Mesothelial cell of epicardium (in vitro differentiated cells): ENCODE results near the gene FANCL. TPM values are rescaled to one million over a fixed set of nuclear protein-coding genes. Genes with fewer than 3 reads are reported as not detected.
"Not testable (repeated sequence)": the region's sequence is repeated elsewhere in the genome, so short reads cannot be mapped to it uniquely, and the experiment has no call there.

Source experiments
- DNase-seq, 2 experiments: peaks; one replicate each; pipeline ENCODE4 v3.0.0; 2021; ENCODE audit warnings: low spot score in 2 of 2; ENCODE audit not compliant: unreplicated experiment in 2 of 2
- H3K27ac Mint-ChIP-seq: 2 replicates; pipeline ENCODE4 v1.8.0; 2021; ENCODE audit warnings: mixed read lengths
- H3K27me3 Mint-ChIP-seq: 2 replicates; pipeline ENCODE4 v1.8.0; 2021; ENCODE audit warnings: low read depth, mixed read lengths
- H3K36me3 Mint-ChIP-seq: 2 replicates; pipeline ENCODE4 v1.8.0; 2021; ENCODE audit warnings: mixed read lengths
- H3K4me1 Mint-ChIP-seq: 2 replicates; pipeline ENCODE4 v1.8.0; 2021; ENCODE audit warnings: mixed read lengths
- H3K4me3 Mint-ChIP-seq: 2 replicates; pipeline ENCODE4 v1.8.0; 2021; ENCODE audit warnings: mild to moderate bottlenecking, moderate library complexity, mixed read lengths
- H3K9me3 Mint-ChIP-seq: 2 replicates; pipeline ENCODE4 v1.8.0; 2021; ENCODE audit warnings: mixed read lengths
- CTCF ChIP-seq: fragments of 200-600 bp; sonication (generic); IDR thresholded peaks from one replicate; pipeline ENCODE4 v1.5.0; 2021; ENCODE audit warnings: antibody characterized with exemption; ENCODE audit not compliant: unreplicated experiment
- total RNA-seq: library from RNA; stranded (reverse); gene quantifications from 3 replicates; pipeline ENCODE4 v1.2.1, GENCODE V29; 2021

Gene FANCL
- total RNA-seq, 1 donor from 2014 or later, result 39.6 TPM

DNA sequence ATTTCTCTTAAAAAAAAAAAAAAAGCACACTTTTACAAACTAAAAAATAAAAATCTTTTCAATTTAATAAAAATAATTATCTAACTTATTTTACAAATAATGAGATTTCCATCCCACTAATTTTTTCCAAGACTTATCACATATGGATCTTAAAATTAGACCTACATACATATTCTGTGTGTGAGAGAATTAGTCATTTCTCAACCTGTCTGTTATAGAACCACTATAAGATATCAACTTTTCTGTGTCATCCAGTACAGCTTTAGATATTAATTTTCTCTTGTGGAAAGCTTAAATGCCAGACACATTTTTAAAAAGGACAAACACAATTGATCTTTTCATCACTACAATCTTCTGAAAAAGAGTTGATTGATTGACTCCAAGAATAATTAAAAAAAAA lies 38.1 kb downstream of the FANCL start:
- DNase-seq, result no peak
- TF ChIP-seq CTCF, result no peak
- peaks cover 10% of the 10 kb centered on the region for H3K4me1 Mint-ChIP-seq
- peaks cover 3% of the 10 kb centered on the region for H3K36me3 Mint-ChIP-seq
- no peaks in the 10 kb centered on the region for H3K9me3 Mint-ChIP-seq
- H3K27ac Mint-ChIP-seq, result no peak overlapping the region
- no peak overlapping the region for H3K4me3 Mint-ChIP-seq
- no peaks in the 10 kb centered on the region for H3K27me3 Mint-ChIP-seq

- H3K4me3 Mint-ChIP-seq, result no peak overlapping the region
- H3K27me3 Mint-ChIP-seq, result no peaks in the 10 kb centered on the region
- H3K27ac Mint-ChIP-seq, result no peak overlapping the region
- H3K9me3 Mint-ChIP-seq, result no peaks in the 10 kb centered on the region
- no peak for DNase-seq
- no peak for TF ChIP-seq CTCF
- peaks cover 10% of the 10 kb centered on the region for H3K4me1 Mint-ChIP-seq
- H3K36me3 Mint-ChIP-seq, result peaks cover 5% of the 10 kb centered on the region
These were observed 38.7 kb downstream of the FANCL start for GRCh38 chr2:58202404-58202803.

DNA sequence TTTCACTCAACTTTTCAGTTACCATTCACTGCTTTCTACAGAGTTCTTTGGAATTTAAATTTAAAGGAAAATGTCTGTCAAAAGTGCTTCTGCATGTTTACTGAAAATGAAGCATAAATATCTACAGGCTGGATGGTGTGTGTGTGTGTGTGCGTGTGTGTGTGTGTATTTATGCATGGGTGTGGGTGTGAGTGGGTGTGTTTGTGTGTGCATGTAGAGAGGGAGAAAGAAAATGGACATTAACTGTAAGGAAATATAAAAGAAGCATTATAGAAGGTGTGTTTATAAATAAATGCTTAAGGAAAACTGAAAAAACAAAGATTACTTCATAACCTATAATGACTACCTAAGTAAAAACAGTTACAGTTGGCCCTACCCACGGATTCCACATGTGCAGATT lies 43.2 kb downstream of the FANCL start:
- TF ChIP-seq CTCF, result no peak
- Mint-ChIP-seq H3K36me3 (peaks cover 5% of the 10 kb centered on the region), H3K4me1 (peaks cover 8% of the 10 kb centered on the region), H3K9me3 (no peaks in the 10 kb centered on the region), H3K4me3 (no peak overlapping the region), H3K27ac (no peak overlapping the region), H3K27me3 (no peaks in the 10 kb centered on the region)
- no peak for DNase-seq

GRCh38 chr2:58195662-58196061 lies 45.5 kb downstream of the FANCL start:
- Mint-ChIP-seq H3K27ac (no peak overlapping the region), H3K4me1 (peaks cover 8% of the 10 kb centered on the region), H3K4me3 (no peak overlapping the region), H3K27me3 (no peaks in the 10 kb centered on the region), H3K9me3 (no peaks in the 10 kb centered on the region), H3K36me3 (peaks cover 5% of the 10 kb centered on the region)
- DNase-seq, result no peak
- no peak for TF ChIP-seq CTCF

DNA sequence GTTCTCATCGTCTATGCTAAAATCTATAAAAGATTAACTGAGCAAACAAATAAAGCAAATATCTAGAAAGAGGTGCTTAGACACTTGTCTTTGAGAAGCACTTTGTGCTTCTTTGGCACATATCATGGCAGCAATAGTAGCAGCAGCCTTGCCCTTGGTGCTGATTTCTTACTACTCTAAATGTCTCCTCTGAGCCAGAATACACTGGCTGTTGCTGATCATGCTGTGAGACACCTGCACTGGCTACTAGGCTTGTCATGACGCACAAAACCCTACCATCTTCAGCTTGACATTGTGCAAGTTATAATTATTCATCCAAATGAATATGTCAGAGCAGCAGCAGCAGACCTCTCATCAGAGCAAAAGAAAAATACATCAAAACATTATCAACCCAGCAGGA lies 46.7 kb downstream of the FANCL start:
- H3K27ac Mint-ChIP-seq, result no peak overlapping the region
- no peaks in the 10 kb centered on the region for H3K27me3 Mint-ChIP-seq
- no peak for TF ChIP-seq CTCF
- no peaks in the 10 kb centered on the region for H3K9me3 Mint-ChIP-seq
- H3K36me3 Mint-ChIP-seq, result peaks cover 5% of the 10 kb centered on the region
- H3K4me1 Mint-ChIP-seq, result peaks cover 8% of the 10 kb centered on the region
- H3K4me3 Mint-ChIP-seq, result no peak overlapping the region
- DNase-seq, result no peak

GRCh38 chr2:58187022-58187421 lies 54.1 kb downstream of the FANCL start:
- H3K4me1 Mint-ChIP-seq, H3K27me3 Mint-ChIP-seq, DNase-seq, H3K27ac Mint-ChIP-seq, H3K9me3 Mint-ChIP-seq, H3K4me3 Mint-ChIP-seq: not testable (repeated sequence)
- H3K36me3 Mint-ChIP-seq, result peaks cover 24% of the 10 kb centered on the region
